ENCODE measurements around the gene DIAPH2. TPM values are rescaled to one million over a fixed set of nuclear protein-coding genes. Genes with fewer than 3 reads are reported as not detected.

The DIAPH2 gene
- total RNA-seq, 1 donor: 7.5 TPM

DNA sequence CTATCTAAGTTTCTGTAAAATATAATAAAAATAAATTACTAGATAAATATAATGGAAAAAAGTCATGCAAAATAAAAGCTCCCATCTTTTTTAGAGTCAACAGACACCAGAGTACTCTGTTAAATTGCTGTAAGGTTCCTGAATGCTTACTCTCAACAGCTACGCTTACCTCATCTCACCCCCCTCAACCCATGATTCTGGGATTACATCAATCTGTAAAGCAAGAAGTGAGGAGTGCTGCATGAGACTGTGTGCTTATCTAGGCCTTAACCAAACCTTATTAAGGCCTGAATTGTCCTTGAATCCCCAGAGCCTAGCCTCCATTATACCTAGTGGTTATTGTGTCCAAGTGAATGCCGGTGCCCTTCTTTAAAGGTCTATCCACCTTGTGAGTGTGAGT is 934.9 kb downstream of the DIAPH2 start:
- DNase-seq (ENCODE audit: low read depth in 2 of 3, low spot score in 2 of 3): no peak

DNA sequence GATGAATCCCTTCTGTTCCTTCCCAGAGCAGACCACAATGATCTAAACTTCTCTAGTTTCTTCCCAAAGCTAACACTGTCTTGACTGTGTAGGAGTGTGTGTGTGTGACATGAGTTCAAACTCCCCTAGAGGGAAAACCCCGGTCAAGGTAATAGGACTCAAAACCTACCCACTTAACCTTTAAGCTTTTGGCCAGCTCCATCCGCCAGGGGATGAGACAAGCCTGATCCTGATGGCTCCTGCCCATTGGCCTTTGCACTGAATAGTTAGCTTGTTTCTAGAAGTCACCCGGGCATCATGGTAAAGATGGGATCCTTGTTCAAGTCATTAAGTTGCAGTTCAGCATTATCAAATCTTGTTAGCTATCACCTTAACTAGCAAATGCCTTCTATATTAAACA is 937.5 kb downstream of the DIAPH2 start:
- no peak for DNase-seq (ENCODE audit: low read depth in 2 of 3, low spot score in 2 of 3)

DNA sequence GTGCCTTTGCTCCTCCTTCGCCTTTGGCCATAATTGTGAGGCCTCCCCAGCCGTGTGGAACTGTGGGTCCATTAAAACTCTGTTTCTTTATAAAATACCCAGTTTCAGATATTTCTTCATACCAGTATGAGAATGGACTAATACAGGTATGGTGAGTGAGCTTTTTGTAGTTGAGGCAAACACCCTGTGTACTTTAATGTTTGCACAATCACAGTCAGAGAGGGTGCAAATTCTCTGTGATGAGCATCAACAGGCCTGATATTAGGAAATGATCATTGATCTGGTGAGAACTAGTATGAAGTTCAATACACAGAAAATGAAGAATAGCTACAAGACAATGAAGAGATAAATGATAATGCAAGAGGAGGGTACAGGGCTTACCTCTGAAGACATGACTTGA is 943.7 kb downstream of the DIAPH2 start:
- DNase-seq (ENCODE audit: low read depth in 2 of 3, low spot score in 2 of 3): no peak

DNA sequence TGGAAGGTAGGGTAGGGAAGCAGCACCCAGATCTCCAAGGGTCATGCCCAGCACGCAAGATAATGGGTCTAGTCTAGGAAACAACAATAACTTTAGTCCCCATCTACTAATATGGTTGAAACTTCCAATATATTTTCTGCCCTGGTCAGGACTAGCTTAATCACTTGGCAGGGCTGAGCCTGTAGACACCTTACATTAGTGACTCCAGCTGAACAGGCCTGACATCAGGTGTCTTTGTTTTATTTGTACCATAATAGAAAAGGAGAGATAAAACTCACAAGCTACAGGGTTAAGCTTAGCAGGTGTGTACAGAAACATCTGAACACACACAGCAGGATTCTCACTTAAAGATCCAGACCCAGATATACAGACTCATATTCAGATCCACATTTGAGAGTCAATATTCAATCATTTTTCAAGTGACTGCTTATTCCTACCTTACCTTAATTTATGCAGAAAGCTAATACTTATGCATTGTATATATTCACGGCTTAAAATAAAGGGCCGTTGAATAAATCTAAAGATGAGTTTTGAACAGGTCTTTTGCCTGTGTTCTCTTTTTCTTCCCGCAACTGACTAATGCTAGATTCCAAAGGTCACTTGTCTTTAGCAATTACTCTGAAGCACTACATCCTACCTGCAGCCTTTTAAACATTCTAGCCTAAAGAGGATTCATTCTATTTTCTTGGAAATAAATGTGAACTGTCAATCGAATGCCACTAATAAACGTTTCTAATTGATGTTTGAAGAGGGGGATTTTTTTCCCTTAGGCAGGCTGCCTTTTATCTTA is 944.4 kb downstream of the DIAPH2 start:
- DNase-seq (ENCODE audit: low read depth in 2 of 3, low spot score in 2 of 3): no peak

DNA sequence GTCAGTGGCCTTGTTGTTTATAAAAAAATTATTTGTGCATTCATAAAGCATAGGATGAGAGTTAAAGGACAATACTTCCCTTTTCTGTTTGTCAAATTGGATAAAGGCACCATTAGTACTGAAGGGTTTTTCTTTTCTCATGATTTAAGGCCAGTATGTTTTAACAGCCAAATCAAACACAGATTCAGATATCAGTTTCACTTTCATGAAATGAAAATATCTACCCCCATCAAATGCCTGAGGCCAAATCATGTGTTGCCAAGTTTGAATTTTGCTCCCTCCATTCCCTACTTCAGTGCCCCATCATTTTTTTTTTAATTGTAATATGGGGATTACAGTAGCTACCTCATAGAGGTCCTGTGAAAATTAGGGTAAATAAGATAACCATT is 944.9 kb downstream of the DIAPH2 start:
- no peak for DNase-seq (ENCODE audit: low read depth in 2 of 3, low spot score in 2 of 3)

DNA sequence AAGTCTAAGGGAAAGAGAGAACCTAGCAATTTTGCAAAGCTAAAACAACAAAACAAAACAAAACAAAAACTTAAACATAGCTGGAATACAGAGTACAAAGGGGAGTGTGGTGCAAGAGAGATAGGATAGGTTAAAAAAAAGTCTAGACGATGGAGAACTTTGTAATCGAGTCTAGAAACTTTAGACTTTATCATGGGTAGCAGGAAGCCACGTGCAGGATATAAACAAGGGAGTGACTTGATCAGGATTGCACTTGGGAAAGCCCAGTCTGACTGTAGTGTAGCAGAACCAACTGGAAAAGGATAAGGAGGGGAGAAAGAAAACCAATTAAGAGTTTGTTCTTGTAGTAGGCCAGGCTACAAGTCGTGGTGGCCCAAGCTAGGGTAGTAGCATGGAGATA is 949.2 kb downstream of the DIAPH2 start:
- no peak for DNase-seq (ENCODE audit: low read depth in 2 of 3, low spot score in 2 of 3)

DNA sequence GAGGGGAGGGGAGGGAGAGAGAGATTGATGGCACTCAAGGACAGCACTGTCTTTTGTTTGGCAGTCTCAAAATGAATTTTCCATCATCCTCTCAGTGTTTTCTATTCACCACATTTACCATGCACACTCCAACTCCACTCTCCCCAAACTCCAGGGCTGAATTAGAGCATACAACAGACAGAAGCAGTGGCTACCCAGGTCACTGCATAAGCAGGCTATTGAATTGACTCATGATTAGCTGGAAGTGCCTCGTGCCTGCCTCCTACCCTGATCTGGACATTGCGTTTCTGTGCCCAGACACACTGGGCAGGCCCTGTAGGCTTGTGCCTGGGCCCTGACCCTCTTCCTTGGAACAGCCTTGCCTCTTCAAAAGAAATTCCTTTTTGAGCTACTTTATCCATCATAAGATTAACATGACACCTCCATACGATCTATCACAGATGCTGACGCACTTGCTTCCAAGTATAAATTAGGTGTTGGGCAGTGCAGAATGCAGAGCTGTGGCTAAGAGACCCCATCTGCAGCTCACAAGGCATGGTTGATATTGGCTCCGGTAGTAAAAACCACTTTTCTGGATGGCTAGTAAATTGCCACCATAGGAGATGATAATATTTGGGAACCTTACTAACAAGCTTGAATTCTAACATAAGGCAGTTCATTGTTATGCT is 952.0 kb downstream of the DIAPH2 start:
- no peak for DNase-seq (ENCODE audit: low read depth in 2 of 3, low spot score in 2 of 3)

DNA sequence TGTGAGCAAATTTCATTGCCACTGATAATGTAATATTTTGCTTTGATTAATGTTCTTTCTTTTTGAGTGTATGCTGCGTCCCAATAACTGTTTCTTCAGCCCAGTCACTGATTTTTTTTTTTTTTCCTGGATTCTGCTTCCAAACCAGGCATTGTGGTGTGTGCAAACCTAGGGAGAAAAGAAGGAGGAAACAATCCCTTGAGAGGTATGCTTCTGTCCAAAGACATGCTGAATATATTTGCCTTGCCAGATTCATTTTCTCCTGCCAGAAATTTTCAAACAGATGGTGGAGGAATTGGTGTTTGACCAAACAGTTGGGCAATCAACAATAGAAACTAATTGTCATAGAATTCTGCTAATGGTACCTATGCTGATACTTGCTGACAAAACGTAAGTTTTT is 952.6 kb downstream of the DIAPH2 start:
- DNase-seq (ENCODE audit: low read depth in 2 of 3, low spot score in 2 of 3): no peak

DNA sequence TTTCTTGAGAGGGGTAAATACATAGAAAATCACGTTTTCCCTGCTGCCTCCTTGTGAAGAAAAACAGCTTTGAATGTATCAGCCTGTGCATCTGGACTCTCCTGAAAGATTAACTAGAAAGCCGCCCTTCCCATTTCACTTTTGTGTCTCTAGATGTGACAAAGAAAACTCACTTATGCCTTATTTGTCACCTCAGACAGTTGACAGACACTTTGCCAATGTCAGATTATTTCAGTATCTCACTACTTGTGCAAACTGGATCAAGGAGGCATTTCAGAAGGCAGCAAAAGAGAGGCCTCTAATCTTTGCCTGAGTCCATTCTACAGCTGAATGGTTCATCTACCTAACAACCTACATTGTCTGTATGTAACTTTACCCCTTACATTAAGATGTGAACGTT is 954.0 kb downstream of the DIAPH2 start:
- DNase-seq (ENCODE audit: low read depth in 2 of 3, low spot score in 2 of 3): no peak

DNA sequence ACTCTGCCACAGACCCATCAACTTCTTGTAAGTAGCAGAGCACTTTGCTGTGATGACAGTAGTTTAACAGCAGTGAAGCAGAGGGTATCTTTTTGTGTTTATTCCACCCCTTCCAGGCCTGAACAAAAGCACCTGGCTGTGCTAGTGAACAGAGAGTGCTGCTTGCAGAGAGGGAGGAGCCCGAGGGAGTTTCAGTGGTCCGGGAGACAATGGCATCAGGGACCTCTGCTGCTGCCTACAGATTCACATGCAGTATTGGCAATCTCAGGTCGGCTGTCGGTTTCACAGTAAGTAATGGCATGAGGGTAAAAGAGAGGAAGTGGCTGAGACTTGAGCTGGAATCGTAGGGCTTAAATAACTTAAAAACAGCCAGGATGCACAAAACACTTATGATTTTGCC is 954.9 kb downstream of the DIAPH2 start:
- peak in 2 of 3 donors; percentile 2 to 26 for DNase-seq (ENCODE audit: low read depth in 2 of 3, low spot score in 2 of 3)

Small RNA genes within 50 kb of the gene (small RNA-seq; reads per million reads assigned to genes)
- not detected for gene RF00017
- gene RF00019: not detected
- not detected for gene RN7SL74P

Other genes with a start within 250 kb of the DIAPH2 start
- 1.6 TPM for gene RPA4, start 199.1 kb downstream of the DIAPH2 start, total RNA-seq

All from hematopoietic multipotent progenitor cell (in vitro differentiated cells).